SK-N-SH treated with all-trans-retinoic acid at 6 μM for 48 hours (cell line): ENCODE data around the gene RIPOR2.

Source experiments
- BACH2 ChIP-seq: fragments of 250-450 bp; sonication (Bioruptor Pico); IDR thresholded peaks from 2 replicates; pipeline ENCODE4 v1.9.0; 2021; ENCODE audit warnings: mild to moderate bottlenecking, borderline replicate concordance
- SNAI2 ChIP-seq: fragments of 250-450 bp; sonication (Bioruptor Pico); IDR thresholded peaks from 2 replicates; pipeline ENCODE4 v1.5.0; 2020; ENCODE audit warnings: mild to moderate bottlenecking, moderate library complexity
- TCF4 ChIP-seq: fragments of 250-450 bp; sonication (Bioruptor Pico); IDR thresholded peaks from 2 replicates; pipeline ENCODE4 v1.8.0; 2021; ENCODE audit warnings: mild to moderate bottlenecking, moderate library complexity, borderline replicate concordance
- TOX ChIP-seq: fragments of 250-450 bp; sonication (Bioruptor Pico); IDR thresholded peaks from 2 replicates; pipeline ENCODE4 v1.8.0; 2021; ENCODE audit warnings: mild to moderate bottlenecking, moderate library complexity, borderline replicate concordance
- ZC3H10 ChIP-seq: fragments of 250-450 bp; sonication (Bioruptor Pico); IDR thresholded peaks from 2 replicates; pipeline ENCODE4 v1.5.1; 2021; ENCODE audit warnings: mild to moderate bottlenecking, moderate library complexity
- ZFP30 ChIP-seq: fragments of 450-650 bp; formaldehyde crosslinking; IDR thresholded peaks from 2 replicates; pipeline ENCODE4 v1.5.0; 2022; ENCODE audit warnings: mild to moderate bottlenecking, moderate library complexity
- ZNF8 ChIP-seq: fragments of 450-650 bp; formaldehyde crosslinking; IDR thresholded peaks from 2 replicates; pipeline ENCODE4 v1.5.0; 2020; ENCODE audit warnings: mild to moderate bottlenecking, moderate library complexity
- TF ChIP-seq, protein P1 (sequence below): fragments of 250-450 bp; sonication (Bioruptor Pico); IDR thresholded peaks from 2 replicates; pipeline ENCODE4 v1.8.0; 2020; ENCODE audit warnings: mild to moderate bottlenecking, moderate library complexity, borderline replicate concordance
- TF ChIP-seq, protein P2 (sequence below): fragments of 250-450 bp; sonication (Bioruptor Pico); IDR thresholded peaks from 2 replicates; pipeline ENCODE4 v1.5.1; 2020; ENCODE audit warnings: low read depth, mild to moderate bottlenecking, moderate library complexity
- TF ChIP-seq, protein P3 (sequence below): fragments of 250-450 bp; sonication (Bioruptor Pico); IDR thresholded peaks from 2 replicates; pipeline ENCODE4 v1.5.0; 2020; ENCODE audit warnings: mild to moderate bottlenecking, moderate library complexity

DNA sequence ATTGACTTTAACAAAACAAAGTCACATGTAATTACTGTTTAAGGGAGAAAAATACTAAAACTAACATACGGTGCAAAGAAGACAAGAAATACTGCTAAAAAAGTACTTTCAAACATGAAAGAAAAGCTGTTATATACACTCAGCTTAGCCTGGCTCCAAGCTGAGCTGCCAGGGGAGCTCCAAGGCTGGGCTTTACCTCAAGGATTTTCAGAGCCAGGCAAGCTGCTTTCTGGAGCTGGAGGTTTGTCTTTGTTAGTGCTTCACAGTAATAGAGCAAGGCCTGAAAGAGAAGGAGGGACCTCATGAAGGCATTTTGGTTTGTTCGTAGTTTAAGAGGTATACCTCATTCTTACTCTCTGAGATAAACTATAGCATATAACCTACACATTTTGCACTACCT lies 117.4 kb downstream of the RIPOR2 start:
- TF ChIP-seq, protein P1, sequence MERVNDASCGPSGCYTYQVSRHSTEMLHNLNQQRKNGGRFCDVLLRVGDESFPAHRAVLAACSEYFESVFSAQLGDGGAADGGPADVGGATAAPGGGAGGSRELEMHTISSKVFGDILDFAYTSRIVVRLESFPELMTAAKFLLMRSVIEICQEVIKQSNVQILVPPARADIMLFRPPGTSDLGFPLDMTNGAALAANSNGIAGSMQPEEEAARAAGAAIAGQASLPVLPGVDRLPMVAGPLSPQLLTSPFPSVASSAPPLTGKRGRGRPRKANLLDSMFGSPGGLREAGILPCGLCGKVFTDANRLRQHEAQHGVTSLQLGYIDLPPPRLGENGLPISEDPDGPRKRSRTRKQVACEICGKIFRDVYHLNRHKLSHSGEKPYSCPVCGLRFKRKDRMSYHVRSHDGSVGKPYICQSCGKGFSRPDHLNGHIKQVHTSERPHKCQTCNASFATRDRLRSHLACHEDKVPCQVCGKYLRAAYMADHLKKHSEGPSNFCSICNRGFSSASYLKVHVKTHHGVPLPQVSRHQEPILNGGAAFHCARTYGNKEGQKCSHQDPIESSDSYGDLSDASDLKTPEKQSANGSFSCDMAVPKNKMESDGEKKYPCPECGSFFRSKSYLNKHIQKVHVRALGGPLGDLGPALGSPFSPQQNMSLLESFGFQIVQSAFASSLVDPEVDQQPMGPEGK (CRISPR knock-in tag) = no peak
- TF ChIP-seq SNAI2 (no peak), TCF4 (CRISPR knock-in tag) (no peak), ZFP30 (CRISPR knock-in tag) (no peak), ZNF8 (CRISPR knock-in tag) (no peak), BACH2 (no peak), ZC3H10 (CRISPR knock-in tag) (no peak), TOX (CRISPR knock-in tag) (no peak)
- TF ChIP-seq, protein P2, sequence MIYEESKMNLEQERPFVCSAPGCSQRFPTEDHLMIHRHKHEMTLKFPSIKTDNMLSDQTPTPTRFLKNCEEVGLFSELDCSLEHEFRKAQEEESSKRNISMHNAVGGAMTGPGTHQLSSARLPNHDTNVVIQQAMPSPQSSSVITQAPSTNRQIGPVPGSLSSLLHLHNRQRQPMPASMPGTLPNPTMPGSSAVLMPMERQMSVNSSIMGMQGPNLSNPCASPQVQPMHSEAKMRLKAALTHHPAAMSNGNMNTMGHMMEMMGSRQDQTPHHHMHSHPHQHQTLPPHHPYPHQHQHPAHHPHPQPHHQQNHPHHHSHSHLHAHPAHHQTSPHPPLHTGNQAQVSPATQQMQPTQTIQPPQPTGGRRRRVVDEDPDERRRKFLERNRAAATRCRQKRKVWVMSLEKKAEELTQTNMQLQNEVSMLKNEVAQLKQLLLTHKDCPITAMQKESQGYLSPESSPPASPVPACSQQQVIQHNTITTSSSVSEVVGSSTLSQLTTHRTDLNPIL = no peak
- TF ChIP-seq, protein P3, sequence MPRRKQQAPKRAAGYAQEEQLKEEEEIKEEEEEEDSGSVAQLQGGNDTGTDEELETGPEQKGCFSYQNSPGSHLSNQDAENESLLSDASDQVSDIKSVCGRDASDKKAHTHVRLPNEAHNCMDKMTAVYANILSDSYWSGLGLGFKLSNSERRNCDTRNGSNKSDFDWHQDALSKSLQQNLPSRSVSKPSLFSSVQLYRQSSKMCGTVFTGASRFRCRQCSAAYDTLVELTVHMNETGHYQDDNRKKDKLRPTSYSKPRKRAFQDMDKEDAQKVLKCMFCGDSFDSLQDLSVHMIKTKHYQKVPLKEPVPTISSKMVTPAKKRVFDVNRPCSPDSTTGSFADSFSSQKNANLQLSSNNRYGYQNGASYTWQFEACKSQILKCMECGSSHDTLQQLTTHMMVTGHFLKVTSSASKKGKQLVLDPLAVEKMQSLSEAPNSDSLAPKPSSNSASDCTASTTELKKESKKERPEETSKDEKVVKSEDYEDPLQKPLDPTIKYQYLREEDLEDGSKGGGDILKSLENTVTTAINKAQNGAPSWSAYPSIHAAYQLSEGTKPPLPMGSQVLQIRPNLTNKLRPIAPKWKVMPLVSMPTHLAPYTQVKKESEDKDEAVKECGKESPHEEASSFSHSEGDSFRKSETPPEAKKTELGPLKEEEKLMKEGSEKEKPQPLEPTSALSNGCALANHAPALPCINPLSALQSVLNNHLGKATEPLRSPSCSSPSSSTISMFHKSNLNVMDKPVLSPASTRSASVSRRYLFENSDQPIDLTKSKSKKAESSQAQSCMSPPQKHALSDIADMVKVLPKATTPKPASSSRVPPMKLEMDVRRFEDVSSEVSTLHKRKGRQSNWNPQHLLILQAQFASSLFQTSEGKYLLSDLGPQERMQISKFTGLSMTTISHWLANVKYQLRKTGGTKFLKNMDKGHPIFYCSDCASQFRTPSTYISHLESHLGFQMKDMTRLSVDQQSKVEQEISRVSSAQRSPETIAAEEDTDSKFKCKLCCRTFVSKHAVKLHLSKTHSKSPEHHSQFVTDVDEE = no peak
